NCI-H1417 (cell line): ENCODE measurements around the gene MYH15.
"Not testable (repeated sequence)": the region's sequence is repeated elsewhere in the genome, so short reads cannot be mapped to it uniquely, and the experiment has no call there.

Experiments used
- DNase-seq, 3 experiments: peaks; one replicate each; lab custom pipeline; 2025; lab: John Stamatoyannopoulos, UW

Gene MYH15

DNA sequence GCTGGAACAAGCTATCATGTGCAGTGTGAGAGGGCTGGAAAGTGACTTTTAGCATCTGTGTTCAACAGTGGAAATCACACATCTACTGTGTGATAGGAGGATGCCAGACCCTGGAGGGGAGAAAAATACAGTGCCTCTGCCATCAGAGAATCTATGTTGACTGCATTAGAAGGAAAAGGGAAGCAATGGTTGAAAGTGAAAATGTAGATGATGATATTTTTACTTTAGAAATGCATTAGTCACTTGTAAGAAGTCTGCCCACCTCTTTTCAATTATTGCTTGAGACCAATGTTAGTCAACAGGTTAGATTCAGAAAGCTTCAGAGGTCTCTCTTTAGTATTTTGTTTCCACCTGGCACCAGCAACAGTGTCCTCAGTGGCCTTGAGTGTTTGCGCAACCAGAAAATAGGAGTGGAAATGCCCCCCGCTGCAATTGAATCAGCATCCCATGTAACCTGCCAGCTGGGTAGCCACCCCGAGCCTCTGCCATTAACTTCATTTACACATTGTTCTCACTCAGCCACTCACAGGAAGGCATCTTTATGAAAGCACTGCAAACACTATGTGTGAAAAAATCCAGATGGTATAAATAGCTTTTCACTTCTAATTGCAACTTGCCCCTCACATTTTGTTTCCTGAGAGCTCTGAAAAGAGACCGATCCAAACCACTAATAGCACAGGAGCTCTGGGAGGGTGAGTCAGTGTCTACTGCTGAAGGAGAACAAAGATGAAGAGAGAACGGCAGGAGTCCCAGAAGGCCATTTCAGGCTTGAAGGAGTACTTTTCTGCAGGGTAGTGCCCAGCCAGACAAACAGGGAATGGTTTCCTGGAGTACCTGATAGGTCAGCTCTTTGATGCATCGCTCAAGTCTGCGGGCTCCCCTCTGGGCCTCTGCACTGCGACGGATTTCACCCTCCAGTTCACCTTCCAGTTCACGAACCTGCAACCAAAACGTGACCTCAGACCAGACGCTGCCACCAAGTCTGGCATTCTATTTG is 122.0 kb downstream of the MYH15 start:
- DNase-seq, result peak; percentile 67 to 97 (median 86)

GRCh38 chr3:108387063-108387462 is 123.3 kb downstream of the MYH15 start:
- DNase-seq, result peak in 1 of 3 experiments; percentile 17

DNA sequence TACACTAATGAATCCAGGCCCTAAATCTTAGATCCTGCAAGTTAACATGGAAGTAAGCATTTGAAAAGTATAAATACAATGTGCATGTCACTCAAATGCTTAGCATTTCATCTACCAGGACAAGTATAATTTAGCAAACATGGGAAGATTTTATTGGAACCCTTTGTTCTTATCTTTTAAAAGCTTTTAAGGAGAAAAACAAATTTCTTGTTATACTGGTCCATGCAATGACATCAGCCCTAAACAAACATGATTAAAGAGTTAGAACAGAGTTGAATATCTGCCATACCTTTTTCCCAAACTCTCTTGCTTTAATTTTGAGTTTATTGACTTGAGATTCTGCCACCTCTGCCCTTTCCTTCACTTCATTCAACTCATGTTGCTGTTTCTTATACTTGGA is 127.1 kb downstream of the MYH15 start:
- DNase-seq, result no peak

DNA sequence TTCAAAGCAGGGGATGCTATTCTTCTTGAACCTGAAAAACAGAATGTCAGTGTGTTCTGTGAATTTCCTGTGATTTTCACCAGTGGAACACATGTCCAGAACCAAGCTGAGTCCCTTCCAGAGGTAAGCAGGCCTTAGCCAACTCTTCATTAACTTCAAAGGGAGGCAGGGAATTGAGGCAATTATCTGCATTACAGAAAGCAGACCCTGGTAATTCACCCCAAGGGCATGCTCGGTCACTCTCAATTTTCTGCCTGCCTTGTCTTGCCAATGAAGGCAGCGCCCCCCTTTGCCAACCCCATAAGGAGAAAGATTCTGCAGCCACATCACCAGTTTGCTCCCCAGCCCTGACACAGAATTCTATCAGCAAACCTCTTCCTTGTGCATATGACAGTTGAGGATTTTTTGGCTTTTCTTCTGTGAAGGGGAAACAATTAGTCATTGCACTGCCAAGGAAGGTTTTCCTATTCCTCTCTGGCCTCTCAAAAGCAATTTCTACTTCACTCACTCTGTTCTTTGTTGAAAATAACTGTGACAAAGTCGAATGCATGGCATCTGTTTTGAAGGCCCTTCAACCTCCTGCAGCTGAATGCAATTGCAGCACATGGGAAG is 128.8 kb downstream of the MYH15 start:
- peak in 2 of 3 experiments; percentile 13 to 55 for DNase-seq

GRCh38 chr3:108380128-108380795 is 130.1 kb downstream of the MYH15 start:
- peak in 2 of 3 experiments; percentile 46 to 76 for DNase-seq

GRCh38 chr3:108378952-108379342 is 131.4 kb downstream of the MYH15 start:
- DNase-seq, result not testable (repeated sequence)

DNA sequence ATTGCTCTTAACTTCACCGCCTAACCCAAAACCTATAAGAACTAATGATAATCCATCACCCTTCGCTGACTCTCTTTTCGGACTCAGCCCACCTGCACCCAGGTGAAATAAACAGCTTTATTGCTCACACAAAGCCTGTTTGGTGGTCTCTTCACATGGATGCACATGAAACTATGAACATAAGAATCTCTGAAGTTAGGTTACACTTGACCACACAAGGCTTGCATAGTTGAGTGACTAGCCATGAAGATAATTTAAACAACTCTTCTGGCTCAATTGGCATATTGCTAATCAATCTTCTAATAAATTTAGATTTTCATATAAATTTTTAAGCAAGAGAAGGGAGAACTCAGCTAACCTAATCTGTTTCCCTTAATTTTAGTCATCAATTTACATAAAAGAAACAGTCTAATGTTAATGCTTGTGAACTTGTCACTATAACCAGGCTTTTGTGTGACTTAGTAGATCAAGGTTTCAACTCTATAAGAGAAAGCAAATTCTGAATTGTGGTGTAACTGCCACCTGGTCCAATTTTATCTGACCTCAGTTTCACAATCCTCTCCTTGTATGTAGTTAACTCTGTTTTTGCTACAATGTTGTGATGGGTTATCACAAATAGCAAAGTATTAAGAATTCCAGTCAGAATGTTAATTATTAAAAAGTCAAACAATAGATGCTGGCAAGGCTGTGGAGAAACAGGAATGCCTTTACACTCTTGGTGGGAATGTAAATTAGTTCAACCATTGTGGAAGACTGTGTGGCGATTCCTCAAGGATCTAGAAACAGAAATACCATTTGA is 132.0 kb downstream of the MYH15 start:
- no peak for DNase-seq

GRCh38 chr3:108377384-108377783 is 133.0 kb downstream of the MYH15 start:
- no peak for DNase-seq

GRCh38 chr3:108376026-108376425 is 134.4 kb downstream of the MYH15 start:
- peak in 1 of 3 experiments; percentile 55 for DNase-seq

DNA sequence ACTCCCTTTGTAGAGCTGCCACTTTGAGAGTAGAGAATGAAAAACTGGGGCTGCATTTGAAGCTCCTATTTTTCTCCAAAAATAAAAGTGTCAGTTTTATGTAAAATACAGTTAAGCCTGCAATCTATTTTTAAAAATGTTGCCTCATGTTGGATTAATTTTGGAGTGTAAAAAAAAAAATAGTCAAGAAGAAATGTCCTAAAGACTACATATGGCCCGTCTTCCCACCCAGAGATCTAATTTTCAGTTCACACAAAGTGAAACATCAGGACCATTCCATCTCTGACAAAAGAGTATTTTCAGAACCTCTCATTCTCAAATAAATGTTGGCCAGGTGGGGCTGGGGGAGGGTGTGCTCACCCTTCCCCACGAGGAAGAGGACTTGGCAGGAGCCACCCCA is 151.4 kb downstream of the MYH15 start:
- no peak for DNase-seq

GRCh38 chr3:108357042-108357441 is 153.4 kb downstream of the MYH15 start:
- no peak for DNase-seq

DNA sequence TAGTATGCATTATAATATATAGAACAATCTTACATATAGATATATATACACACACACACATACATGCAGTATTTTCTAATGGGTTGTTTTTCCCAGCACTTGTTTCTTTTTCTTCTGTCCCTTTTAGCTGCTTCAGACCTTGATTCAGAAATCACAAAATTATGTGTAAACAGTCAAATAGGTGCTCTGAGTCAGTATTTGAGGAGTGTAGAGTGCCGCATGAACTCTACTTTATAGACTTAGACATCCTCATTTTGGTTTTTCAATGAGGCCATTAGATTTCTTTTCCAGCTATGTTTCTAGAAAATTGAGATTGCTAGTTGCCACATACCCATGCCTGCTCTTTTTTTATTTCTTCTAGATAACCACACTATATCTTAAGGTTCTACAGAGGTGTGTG is 155.8 kb downstream of the MYH15 start:
- no peak for DNase-seq

GRCh38 chr3:108352176-108352575 is 158.2 kb downstream of the MYH15 start:
- DNase-seq, result no peak

DNA sequence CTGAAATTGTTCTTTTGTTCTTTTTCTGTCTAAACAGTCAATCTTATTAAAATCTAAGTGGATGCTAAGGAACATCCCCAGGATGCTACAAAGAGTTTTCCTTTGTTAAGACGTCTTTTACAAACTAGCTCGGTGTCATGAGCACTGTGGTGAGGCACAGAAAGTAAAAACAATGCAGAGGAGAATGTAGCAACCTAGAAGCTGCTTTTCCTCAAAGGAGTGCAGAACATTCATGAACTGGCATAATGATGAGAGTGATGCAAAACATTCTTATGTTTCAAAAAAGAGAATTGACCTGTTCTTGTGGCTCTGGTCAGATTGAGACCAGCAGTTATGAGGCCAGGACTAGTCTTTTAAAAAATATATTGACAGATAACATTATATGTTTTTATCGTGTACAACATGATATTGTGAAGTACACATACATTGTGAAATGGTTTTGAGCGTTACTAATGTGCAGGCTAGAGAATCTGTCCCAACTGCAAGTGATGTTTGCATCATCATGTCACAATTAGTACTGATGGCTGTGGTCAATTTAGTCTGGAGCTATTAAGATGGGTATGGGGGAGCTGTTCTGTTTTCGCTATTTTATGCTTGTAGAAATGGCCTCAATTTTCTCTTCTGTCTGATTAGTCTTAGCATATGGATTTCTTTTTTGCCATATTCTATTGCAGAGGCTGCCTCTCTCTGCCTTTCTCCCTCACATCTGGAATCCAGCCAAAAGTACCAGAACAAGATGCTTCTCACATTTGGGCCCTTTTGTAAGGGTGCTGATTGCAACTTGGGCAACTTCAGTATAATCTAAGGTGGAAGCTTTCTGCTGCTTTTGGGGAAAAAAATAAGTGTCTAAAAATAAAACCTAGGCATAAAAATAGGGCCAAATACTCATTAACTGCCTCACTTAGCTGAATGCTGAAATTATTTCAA is 163.8 kb downstream of the MYH15 start:
- DNase-seq, result no peak

GRCh38 chr3:108345492-108346205 is 164.7 kb downstream of the MYH15 start:
- DNase-seq, result peak in 1 of 3 experiments; percentile 83

DNA sequence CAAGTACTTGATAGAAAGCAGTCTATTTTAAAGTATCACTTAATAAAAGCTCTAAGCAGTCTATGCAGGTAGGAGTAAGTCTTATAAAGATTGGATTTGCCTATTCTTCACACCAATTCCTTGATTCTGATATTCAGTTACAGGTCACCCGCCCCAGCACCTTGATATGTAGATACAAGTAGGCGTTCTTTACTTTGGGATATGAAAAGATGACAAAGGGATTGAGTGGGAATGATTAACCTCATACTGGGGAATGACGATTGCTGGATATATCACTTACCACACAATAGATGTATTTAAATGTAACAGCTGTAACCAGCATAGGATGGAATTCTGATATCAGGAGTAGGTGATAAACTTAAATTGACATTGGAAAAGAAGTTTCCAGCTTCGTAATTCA is 166.9 kb downstream of the MYH15 start:
- no peak for DNase-seq

DNA sequence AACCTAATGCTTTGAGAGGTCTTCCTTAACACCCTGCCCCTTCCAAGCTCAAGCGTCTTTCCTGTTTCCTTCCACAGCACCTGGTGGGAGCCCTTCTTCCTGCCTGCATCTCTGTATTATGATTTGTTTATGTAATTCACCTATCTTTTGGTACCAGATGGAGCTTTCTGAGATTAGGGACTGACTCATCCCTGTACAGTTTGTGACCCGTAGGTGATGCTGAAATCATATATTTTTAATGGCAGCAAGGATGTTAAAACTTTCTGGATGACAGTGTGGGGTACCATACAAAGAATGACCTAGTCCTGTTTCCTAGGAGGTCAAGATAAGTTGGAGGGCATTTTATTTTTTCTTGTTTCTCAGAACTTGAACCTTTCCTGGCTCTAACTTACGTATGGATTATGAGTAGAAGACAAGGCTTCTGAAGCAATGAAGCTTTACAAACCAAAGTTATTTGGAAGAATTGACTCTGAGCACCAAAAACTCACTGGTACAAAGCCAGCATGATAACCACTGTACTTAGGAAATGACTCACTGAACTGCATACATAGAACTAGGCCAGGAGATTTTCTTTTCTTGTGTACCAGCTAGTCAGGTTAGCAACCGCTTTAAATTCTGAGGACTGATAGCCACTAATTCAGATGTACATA is 167.4 kb downstream of the MYH15 start:
- DNase-seq, result no peak

GRCh38 chr3:108341911-108342310 is 168.5 kb downstream of the MYH15 start:
- DNase-seq, result no peak

DNA sequence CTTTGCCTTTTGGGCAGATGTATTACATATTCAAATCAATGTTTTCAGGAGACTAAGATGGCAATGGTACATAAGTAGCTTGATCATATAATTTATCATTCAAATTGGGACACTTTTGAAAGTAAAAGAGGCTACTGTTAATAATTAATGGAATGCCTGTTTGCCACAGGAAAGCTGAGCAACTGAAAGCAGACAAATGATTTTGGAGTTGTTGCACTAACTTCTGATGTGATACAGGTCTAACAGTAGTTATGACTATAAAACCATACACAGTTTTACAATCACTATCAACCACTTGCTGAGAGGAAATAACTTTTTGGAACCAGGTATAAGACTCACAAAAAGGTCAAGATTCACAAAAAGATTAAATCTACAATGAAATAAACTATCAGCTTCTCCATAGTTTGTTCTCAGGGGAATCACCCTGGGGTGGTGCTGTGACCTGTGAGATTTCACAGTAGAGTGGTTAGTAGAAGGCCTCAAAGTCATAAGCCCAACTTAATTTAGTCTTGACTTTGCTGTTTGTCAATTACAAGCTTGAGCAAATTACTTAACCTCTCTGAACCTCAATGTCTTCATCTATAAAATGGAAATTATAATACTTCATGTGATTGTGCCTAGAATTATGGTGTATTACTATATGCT is 171.4 kb downstream of the MYH15 start:
- no peak for DNase-seq
